GM19467 (cell line): ENCODE results near the gene CACNA1E.

Source experiments
- ATAC-seq: cut with Tn5 transposase; IDR thresholded peaks from one replicate; pipeline ENCODE4 v1.9.1; 2021; ENCODE audit warnings: mild to moderate bottlenecking, moderate library complexity; ENCODE audit not compliant: unreplicated experiment

Gene CACNA1E

DNA sequence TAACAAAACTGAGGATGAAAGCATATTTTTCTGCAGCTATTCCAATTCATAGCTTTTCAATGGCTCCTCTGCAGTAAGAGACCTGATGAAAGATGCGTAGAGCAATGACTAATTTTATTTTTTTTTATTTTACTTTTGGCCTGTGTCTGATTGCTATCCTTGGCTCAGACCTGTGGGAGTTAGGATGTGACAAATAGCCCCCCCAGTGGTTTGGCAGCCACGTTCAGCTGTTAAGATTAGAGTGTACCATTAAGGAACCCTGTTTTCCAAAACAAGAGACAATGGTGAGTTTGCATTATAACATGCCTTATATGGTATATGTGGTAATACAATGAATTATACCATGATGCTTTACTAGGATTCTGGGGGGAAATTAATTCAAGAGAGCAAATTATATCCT lies 264.7 kb downstream of the CACNA1E start:
- no peak for ATAC-seq

DNA sequence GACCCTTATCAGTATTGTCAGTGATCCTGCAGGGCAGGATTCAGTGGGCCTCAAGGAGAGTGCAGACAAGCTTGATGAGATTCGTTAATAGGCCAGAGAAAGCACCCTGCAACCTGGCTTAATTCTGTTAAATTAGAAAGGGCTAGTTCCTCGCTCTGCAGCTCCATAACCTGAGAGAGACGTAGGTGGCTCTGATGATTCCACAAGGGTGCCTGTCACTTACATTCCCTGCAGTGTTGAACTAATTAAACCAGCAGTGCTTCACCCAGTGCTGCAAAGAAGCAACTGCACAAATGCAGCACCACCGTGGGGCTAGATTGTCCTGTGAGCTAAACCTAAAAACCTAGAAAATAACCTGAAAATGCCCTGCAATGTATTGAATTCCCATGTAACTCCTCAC lies 270.8 kb downstream of the CACNA1E start:
- no peak for ATAC-seq

DNA sequence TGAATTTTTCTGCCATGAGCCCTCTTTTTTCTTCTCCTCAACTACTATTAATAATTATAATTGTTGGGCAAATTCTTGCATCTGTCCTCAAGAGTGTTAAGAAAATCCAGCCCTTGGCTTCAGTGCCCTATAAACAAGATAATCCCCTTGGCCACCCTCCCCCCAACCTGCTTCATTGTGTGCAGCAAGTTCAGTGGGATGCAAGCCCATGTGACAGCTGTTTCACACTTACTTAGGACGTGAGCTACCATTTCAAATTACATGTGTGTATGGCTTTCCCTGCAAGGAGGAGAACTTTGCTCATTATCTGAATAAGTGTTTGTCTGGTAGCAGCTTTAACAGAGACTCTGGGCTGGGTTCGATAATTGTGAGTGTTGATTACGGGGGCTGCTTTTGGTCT lies 276.2 kb downstream of the CACNA1E start:
- no peak for ATAC-seq

GRCh38 chr1:181763736-181764135 lies 280.4 kb downstream of the CACNA1E start:
- ATAC-seq, result no peak

- no peak for ATAC-seq
Observed at GRCh38 chr1:181765451-181766026, 282.2 kb downstream of the CACNA1E start.

- ATAC-seq, result no peak
Observed at GRCh38 chr1:181767001-181767708, 283.8 kb downstream of the CACNA1E start.

DNA sequence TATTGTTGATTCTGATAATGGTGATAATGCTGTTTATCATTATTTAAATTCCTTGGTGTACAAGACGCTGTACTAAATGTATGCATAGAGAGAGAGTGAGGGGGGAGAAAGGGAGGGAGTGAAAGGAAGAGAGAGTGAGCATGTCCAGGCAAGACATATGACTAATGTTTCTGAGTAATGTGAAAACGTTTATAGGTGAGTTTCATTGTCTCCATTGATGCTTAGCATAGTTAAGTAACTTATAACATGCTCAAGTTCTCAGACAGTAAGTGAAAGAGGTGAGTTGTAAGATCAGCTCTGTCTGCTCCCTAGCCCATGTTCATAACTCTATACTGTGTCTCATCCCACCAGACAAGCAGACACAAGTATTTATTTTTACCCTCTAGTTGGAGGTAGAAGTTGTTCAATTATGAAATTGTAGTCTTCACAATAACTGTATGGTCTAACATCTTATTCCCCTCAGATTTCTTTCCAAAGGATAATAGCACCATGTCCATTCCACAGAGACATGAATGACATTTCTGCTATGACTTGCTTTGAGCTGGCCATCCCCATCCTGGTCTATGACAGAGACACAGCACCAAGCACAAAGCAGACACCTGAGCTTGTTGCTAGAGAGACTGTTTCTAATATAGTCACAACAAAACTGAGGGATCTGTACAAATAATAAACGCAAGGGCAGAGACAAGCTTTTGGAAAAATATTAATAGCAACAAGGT lies 285.1 kb downstream of the CACNA1E start:
- ATAC-seq, result no peak

GRCh38 chr1:181768930-181769280 lies 285.6 kb downstream of the CACNA1E start:
- no peak for ATAC-seq

DNA sequence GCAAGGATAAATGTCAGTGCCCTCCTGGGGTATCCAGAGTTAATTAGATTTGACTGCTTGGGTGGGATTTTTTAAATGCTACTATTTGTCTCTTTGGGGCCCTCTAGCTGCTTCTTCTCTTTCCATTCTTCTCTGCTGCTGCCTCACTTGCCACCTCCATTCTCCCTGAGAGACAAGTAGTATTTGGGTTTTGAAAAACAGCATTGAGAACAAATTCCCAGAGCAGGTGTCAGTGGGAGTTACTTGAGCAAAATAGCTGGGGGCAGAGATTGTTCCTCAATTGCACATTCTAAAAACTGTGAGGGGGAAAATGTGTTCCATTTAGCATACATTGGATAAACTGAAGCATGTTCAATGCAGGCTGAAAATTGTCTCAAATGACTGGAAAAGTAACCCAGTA lies 286.5 kb downstream of the CACNA1E start:
- ATAC-seq, result no peak

GRCh38 chr1:181772714-181773113 lies 289.4 kb downstream of the CACNA1E start:
- ATAC-seq, result no peak

GRCh38 chr1:181776044-181776443 lies 292.7 kb downstream of the CACNA1E start:
- ATAC-seq, result no peak

- ATAC-seq, result no peak
Observed at GRCh38 chr1:181777286-181777685, 294.0 kb downstream of the CACNA1E start.

- no peak for ATAC-seq
Observed at GRCh38 chr1:181777812-181778211, 294.5 kb downstream of the CACNA1E start.

GRCh38 chr1:181778640-181779260 lies 295.4 kb downstream of the CACNA1E start:
- ATAC-seq, result no peak

DNA sequence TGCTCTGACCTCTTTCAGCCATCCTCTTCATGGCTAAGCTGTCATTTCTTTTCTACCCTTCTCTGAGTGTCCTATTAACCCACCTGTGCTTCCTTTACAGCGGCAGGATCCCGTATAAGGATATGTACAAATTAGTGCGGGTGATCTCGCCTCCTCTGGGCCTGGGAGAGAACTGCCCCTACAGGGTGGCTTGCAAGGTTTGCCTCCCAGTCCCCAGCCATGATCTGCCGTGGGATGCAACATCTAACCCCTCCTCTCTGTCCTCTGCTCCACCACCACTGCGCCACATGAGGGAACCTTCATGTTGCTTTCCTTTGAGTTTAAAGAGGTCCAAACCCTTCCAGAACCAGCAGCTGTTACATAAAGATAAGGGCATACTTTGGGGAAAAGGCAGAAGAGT lies 296.0 kb downstream of the CACNA1E start:
- ATAC-seq, result no peak

DNA sequence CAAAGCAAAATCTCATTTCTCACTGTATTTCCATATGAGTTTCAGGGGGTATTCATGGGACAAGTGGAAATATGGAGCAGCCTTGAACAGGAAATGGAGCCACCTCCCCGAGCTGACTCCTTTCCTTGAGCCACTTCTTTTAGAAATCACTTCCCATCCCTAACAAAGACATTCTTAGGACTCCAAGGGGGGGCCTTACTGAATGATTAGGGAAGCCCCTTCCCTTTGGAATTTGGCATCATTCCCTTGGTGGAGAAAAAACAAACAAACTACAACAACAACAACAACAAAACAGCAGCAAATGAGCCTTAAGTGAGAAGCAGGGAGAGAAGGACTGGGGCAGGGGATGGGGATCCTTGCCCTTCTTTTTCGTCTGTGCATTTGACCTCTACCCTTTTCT lies 299.9 kb downstream of the CACNA1E start:
- ATAC-seq, result no peak

GRCh38 chr1:181784039-181784683 lies 300.8 kb downstream of the CACNA1E start:
- no peak for ATAC-seq

GRCh38 chr1:181789395-181789794 lies 306.1 kb downstream of the CACNA1E start:
- no peak for ATAC-seq

GRCh38 chr1:181791721-181792120 lies 308.4 kb downstream of the CACNA1E start:
- no peak for ATAC-seq

DNA sequence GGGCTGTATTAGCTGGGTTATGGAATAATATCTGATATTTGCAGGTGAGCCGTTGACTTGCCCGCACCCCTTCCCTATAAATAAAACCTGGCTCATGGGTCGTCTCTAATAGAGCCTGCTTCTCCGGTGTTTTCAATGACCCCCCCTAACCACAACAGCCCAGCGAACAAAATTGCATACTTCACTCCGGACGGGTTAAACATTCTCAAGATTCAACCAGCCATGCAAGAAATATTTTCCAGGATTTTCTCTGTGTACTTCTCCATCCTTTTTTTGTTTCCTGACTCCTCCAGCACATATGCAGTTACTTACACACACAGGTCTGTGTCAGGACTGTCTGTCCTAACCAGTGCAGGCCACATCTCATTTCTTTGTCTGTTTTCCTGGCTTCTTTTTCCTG lies 310.5 kb downstream of the CACNA1E start:
- no peak for ATAC-seq

- no peak for ATAC-seq
Observed at GRCh38 chr1:181794332-181794731, 311.0 kb downstream of the CACNA1E start.
